ENCODE results near the gene CFC1. TPM values are rescaled to one million over a fixed set of nuclear protein-coding genes. Genes with fewer than 3 reads are reported as not detected.
"Not testable (repeated sequence)": the region's sequence is repeated elsewhere in the genome, so short reads cannot be mapped to it uniquely, and the experiment has no call there.

Gene CFC1
- total RNA-seq, 2 experiments from 2014 or later: not detected

DNA sequence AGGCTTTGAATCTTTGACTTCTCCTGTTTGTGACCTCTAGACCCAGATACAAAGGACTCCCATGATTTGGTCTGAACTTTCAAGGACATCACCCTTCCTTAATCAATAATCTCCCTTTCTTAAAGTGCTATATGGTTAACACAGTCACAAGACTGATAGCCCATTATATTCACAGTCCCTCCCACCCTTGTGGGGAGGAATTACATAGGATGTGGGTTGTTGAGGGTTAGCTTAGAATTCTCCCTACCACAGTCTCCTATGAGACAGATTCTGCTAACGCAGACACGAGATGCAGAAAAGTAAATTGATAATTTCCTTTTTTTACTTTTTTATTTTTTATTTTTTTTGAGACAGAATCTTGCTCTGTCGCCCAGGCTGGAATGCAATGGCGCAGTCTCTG lies 45.2 kb downstream of the CFC1 start:
- H3K9me3 Mint-ChIP-seq, H3K4me3 Mint-ChIP-seq, DNase-seq, H3K4me1 Mint-ChIP-seq, H3K27ac Mint-ChIP-seq, H3K27me3 Mint-ChIP-seq, H3K36me3 Mint-ChIP-seq: not testable (repeated sequence)

DNA sequence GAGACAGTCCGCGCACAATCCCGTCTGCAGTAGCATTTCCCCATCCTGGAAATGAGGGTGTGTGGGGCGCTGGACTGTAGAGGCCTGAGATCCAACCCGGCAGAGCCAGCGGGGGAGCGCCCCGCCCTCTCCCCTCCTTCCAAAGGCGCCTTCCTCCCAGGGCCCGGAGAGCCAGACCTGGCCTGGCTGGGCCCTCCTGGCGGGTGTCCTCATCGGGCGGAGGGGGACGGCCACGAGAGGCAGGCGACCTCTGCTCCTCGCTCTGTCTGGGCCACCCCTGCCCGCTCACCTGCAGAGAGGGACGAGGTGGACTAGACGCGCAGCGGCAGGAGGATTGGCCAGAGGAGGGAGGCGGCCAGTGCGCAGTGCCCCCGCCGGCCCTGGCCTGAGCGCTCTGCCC lies 49.9 kb downstream of the CFC1 start:
- not testable (repeated sequence) for H3K4me3 Mint-ChIP-seq, DNase-seq, H3K27me3 Mint-ChIP-seq, H3K4me1 Mint-ChIP-seq, H3K36me3 Mint-ChIP-seq, H3K27ac Mint-ChIP-seq, H3K9me3 Mint-ChIP-seq

DNA sequence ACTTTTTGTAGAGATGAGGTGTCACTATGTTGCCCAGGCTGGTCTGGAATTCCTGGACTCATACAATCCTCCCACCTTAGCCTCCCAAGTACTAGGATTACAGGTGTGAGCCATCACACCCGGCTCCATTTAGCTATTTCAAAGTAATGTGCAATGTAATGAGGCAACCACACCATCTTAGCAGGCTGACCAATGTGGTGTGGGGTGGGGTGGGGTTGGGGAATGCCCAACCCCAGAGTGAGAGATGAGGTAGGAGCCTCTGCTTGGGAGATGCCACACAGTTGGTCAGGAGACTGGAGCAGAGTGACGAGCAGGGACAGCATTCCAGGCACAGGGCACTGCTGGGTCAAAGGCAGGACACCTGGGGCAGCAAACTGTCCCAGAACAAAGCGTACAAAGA lies 51.0 kb downstream of the CFC1 start:
- H3K27me3 Mint-ChIP-seq, H3K36me3 Mint-ChIP-seq, DNase-seq, H3K4me1 Mint-ChIP-seq, H3K27ac Mint-ChIP-seq, H3K4me3 Mint-ChIP-seq, H3K9me3 Mint-ChIP-seq: not testable (repeated sequence)

DNA sequence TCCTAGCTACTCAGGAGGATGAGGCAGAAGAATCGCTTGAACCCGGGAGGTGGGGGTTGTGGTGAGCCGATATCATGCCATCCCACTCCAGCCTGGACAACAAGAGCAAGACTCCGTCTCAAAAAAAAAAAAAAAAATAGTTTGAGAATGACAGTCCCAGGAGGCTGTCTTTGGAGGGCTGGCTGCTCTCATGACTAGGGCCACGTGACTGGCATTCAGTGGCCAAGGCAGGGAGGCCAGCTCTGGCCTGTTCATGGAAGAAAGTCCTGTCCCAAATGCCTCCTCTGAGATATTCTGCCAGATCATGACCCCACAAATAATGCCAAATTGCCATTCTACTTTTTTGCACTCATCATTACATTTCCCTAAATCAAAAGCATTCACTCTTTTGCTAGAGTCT lies 54.4 kb downstream of the CFC1 start:
- H3K4me3 Mint-ChIP-seq, DNase-seq, H3K27me3 Mint-ChIP-seq, H3K27ac Mint-ChIP-seq, H3K4me1 Mint-ChIP-seq, H3K36me3 Mint-ChIP-seq, H3K9me3 Mint-ChIP-seq: not testable (repeated sequence)

DNA sequence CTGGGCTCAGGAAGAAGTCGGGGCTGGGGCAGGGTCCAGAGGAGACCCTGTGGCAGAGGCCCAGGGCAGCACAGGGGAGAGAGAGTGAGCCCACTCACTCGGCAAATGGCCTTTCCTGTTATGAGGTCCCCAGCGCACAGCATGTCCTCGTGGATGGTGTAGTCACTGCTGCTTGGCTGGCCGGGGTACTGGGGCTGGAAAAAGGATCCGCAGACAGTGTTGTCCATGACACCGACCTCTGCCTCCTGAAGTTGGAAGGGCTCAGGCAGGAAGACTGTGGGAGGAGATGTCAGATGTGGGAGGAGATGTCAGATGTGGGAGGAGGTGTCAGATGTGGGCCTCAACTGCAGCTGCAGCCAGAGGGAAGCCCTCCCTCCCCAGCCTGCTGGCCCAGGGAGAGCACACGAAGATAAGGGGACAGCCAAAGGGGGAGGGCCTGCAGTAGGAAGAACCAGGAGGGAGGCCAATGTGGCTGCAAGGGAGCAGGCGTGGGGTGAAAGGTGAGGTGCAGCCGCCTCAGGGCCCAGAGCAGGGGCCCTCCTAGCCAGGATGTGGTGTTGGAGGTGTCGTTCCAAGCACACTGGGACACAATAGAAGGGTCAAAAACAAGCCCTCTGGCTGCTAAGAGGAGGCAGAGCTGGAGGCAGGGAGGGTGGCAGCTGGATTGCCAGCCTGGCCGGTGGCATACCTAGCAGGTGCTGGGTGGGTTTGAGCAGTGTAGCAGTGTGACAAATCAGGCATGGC lies 55.4 kb downstream of the CFC1 start:
- not testable (repeated sequence) for DNase-seq, H3K4me3 Mint-ChIP-seq, H3K9me3 Mint-ChIP-seq, H3K27me3 Mint-ChIP-seq, H3K27ac Mint-ChIP-seq, H3K4me1 Mint-ChIP-seq, H3K36me3 Mint-ChIP-seq

DNA sequence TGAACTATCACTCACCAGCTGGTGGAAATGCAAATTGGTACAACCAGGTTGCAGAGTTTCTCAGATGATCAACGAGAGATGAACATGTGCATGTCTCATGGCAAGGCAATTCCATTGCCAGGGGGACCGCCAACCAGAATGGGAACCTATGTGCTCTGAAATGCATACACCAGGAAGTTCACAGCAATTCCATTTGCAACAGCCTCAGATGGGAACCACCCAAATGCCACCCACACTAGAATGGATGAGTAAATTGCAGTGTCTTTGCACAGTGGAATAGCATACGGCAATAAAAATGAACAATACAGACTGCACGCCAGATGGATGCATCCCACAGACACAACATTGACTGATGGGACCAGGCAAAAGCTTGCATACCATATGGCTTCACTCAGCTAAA lies 56.6 kb downstream of the CFC1 start:
- not testable (repeated sequence) for H3K4me3 Mint-ChIP-seq, H3K27me3 Mint-ChIP-seq, DNase-seq, H3K27ac Mint-ChIP-seq, H3K36me3 Mint-ChIP-seq, H3K4me1 Mint-ChIP-seq, H3K9me3 Mint-ChIP-seq

Other genes with a start within 250 kb of the CFC1 start
- gene PTPN18, start 243.5 kb downstream of the CFC1 start, total RNA-seq: 10 to 100 TPM; 36.4 to 37.2 TPM
- gene POTEI, start 90.2 kb downstream of the CFC1 start, total RNA-seq: not detected
- not detected for gene CFC1B, start 78.4 kb downstream of the CFC1 start, total RNA-seq
- not detected for gene POTEJ, start 11.9 kb upstream of the CFC1 start, total RNA-seq
- not detected for gene GPR148, start 129.5 kb upstream of the CFC1 start, total RNA-seq
- not detected for gene AMER3, start 156.0 kb upstream of the CFC1 start, total RNA-seq
- 1 to 10 TPM; 2.8 to 3.3 TPM for gene ARHGEF4, start 237.3 kb upstream of the CFC1 start, total RNA-seq